Activated naive CD8-positive, alpha-beta T cell treated with anti-CD3 and anti-CD28 coated beads, Interleukin-2, amount 10 ng/mL, durations not matched to agents 7 days and 5 days (primary cell): Measurements from ENCODE around the gene CCDC187. TPM values are rescaled to one million over a fixed set of nuclear protein-coding genes. Genes with fewer than 3 reads are reported as not detected.

Source experiments
- ATAC-seq: fragments of 150-1000 bp; cut with Tn5 transposase; one replicate; pipeline ENCODE4 v1.10.0; 2021; ENCODE audit warnings: low read depth, moderate library complexity
- POLR2A ChIA-PET: fragments of 350-600 bp; sonication (Branson Sonifier 250); formaldehyde crosslinking; loops from one replicate; lab custom pipeline; 2021; ENCODE audit warnings: antibody characterized with exemption; lab: Charles Lee
- DNase-seq: peaks from one replicate; pipeline ENCODE4 v3.0.0; 2021
- H3K27ac Mint-ChIP-seq: one replicate; pipeline ENCODE4 v1.8.0; 2022; ENCODE audit warnings: mild to moderate bottlenecking, mixed read lengths
- H3K27me3 Mint-ChIP-seq: one replicate; pipeline ENCODE4 v1.8.0; 2022; ENCODE audit warnings: mild to moderate bottlenecking, moderate library complexity, mixed read lengths
- H3K36me3 Mint-ChIP-seq: one replicate; pipeline ENCODE4 v1.8.0; 2021; ENCODE audit warnings: mild to moderate bottlenecking, mixed read lengths
- H3K4me1 Mint-ChIP-seq: one replicate; pipeline ENCODE4 v1.8.0; 2021; ENCODE audit warnings: mixed read lengths
- H3K4me3 Mint-ChIP-seq: one replicate; pipeline ENCODE4 v1.8.0; 2022; ENCODE audit warnings: mild to moderate bottlenecking, moderate library complexity, mixed read lengths
- H3K9me3 Mint-ChIP-seq: one replicate; pipeline ENCODE4 v1.8.0; 2021; ENCODE audit warnings: mixed read lengths
- total RNA-seq, 2 experiments: library from RNA; stranded (reverse); gene quantifications; one replicate each; pipeline ENCODE4 v1.2.3, GENCODE V29; 2021

Gene CCDC187
- total RNA-seq, 2 experiments from 2014 or later, result not detected

DNA sequence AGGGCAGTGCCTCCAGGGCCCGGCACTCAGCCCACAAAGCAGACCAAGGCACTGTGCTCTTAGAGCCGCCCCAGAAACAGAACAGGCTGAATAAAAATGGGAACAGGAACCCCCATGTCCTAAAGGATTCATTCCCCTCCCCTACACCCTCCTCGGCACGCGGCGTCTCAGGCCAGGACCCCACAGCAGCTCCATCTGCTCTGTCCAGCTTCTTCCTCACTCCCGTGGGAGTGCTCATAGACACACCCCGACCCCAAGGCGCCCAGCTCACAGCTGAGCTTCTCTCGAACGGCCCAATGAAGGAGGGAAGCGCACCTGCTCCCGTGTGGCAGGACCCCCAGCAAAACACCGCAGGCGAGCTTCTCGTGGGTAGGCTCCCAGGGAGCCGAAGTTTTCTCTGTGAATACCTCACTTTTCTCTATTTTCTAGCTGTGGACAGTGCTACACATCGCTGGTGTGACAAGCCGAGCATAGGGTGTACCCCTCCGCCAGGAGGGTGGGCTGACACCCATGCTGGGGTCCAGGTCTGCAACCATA, 42.9 kb downstream of the CCDC187 start:
- no peak for DNase-seq
- POLR2A ChIA-PET, result no interaction called here
- no peaks in the 10 kb centered on the region for H3K27me3 Mint-ChIP-seq
- no peaks in the 10 kb centered on the region for H3K9me3 Mint-ChIP-seq
- ATAC-seq, result no peak
- H3K27ac Mint-ChIP-seq, result no peak overlapping the region
- no peaks in the 10 kb centered on the region for H3K36me3 Mint-ChIP-seq
- H3K4me1 Mint-ChIP-seq, result no peaks in the 10 kb centered on the region
- no peak overlapping the region for H3K4me3 Mint-ChIP-seq

DNA sequence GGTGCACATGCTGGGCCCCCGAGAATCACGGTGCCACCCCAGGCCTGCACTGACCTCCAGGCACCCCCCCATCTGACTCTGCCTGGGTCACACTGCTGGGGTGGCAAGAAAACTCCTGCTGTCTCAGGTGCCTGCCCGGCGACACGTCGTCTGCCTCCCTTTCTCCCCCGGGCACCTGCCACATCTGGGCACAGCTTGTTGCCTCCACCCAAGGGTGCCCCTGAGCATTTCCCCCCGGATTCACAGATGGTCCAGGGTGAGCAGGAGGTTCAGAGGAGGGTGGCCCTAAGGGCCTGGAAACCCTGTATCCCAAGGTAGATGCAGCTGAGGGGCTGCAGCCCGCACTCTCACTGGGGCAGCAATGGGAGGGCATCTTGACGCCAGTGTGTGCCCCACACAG, 43.4 kb downstream of the CCDC187 start:
- Mint-ChIP-seq H3K27me3 (no peaks in the 10 kb centered on the region), H3K27ac (no peak overlapping the region), H3K4me3 (no peak overlapping the region), H3K36me3 (no peaks in the 10 kb centered on the region), H3K4me1 (no peaks in the 10 kb centered on the region), H3K9me3 (no peaks in the 10 kb centered on the region)
- DNase-seq, result no peak
- no peak for ATAC-seq
- POLR2A ChIA-PET, result no interaction called here

- ATAC-seq (no peak), DNase-seq (no peak)
- Mint-ChIP-seq H3K36me3 (no peaks in the 10 kb centered on the region), H3K4me1 (no peaks in the 10 kb centered on the region), H3K9me3 (no peaks in the 10 kb centered on the region), H3K27ac (no peak overlapping the region), H3K27me3 (no peaks in the 10 kb centered on the region), H3K4me3 (no peak overlapping the region)
- POLR2A ChIA-PET, result no interaction called here
These were observed 44.1 kb downstream of the CCDC187 start for GRCh38 chr9:136259836-136260235.

DNA sequence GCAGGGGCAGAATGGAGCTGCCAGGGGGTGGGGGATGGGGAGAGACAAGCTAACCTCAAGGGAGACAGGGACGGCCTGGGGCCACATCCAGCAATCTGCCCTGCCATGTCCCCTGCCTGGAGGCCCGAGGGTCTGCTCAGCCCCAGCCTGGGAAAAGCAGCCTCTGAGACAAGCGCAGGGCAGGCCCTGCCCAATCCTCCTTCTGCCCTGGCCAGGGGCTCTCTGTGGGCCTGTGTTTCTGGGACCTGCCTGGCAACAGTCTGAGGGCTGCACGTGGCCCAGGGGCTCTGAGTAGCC, 44.4 kb downstream of the CCDC187 start:
- no peaks in the 10 kb centered on the region for H3K9me3 Mint-ChIP-seq
- POLR2A ChIA-PET, result no interaction called here
- no peak overlapping the region for H3K4me3 Mint-ChIP-seq
- DNase-seq (no peak), ATAC-seq (no peak)
- H3K4me1 Mint-ChIP-seq, result no peaks in the 10 kb centered on the region
- no peaks in the 10 kb centered on the region for H3K27me3 Mint-ChIP-seq
- no peaks in the 10 kb centered on the region for H3K36me3 Mint-ChIP-seq
- no peak overlapping the region for H3K27ac Mint-ChIP-seq

DNA sequence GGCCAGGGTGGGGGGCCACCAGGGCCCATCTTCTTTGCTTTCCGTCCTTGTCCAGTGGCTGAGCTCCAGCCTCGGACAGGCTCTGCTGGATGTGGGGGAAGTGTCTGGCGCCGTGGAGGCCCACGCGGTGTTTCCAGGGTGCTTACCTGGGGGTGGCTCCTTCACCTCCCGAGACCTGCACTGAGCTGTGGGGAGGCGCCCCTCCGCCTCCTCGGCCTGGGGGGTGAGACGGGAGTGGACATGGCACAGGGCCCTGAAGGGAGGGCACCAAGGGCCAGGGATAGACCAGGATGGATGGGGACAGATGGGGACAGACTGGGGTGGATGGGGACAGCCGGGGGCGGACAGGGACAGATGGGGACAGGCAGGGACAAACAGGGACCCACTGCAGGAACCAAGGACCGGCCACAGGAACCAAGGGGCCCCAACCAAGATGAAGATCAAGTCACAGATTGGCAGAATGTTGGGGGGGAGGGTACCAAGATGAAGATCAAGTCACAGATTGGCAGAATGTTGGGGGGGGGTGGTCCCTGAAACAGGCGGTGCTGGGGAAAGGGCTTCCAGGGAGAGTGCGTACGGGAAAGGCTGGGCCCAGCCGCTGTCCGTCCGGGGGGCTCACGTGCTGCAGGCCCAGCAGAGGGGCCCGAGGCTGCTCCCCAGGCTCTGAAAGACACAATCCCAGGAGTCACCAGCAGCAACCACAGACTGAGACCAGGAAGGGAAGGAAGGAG, 44.9 kb downstream of the CCDC187 start:
- no peaks in the 10 kb centered on the region for H3K27me3 Mint-ChIP-seq
- H3K4me3 Mint-ChIP-seq, result no peak overlapping the region
- DNase-seq (no peak), ATAC-seq (no peak)
- no peaks in the 10 kb centered on the region for H3K36me3 Mint-ChIP-seq
- H3K27ac Mint-ChIP-seq, result no peak overlapping the region
- H3K4me1 Mint-ChIP-seq, result no peaks in the 10 kb centered on the region
- H3K9me3 Mint-ChIP-seq, result no peaks in the 10 kb centered on the region
- POLR2A ChIA-PET, result no interaction called here

- Mint-ChIP-seq H3K36me3 (no peaks in the 10 kb centered on the region), H3K4me1 (no peaks in the 10 kb centered on the region), H3K27ac (no peak overlapping the region), H3K9me3 (no peaks in the 10 kb centered on the region), H3K4me3 (no peak overlapping the region), H3K27me3 (no peaks in the 10 kb centered on the region)
- POLR2A ChIA-PET, result no interaction called here
- DNase-seq (no peak), ATAC-seq (no peak)
These were observed 45.6 kb downstream of the CCDC187 start for GRCh38 chr9:136258299-136258625.

- Mint-ChIP-seq H3K27me3 (no peaks in the 10 kb centered on the region), H3K27ac (no peak overlapping the region), H3K4me3 (no peak overlapping the region), H3K9me3 (no peaks in the 10 kb centered on the region), H3K4me1 (no peaks in the 10 kb centered on the region), H3K36me3 (no peaks in the 10 kb centered on the region)
- DNase-seq, result no peak
- ATAC-seq, result no peak
- POLR2A ChIA-PET, result no interaction called here
These were observed 46.3 kb downstream of the CCDC187 start for GRCh38 chr9:136257381-136258298.

DNA sequence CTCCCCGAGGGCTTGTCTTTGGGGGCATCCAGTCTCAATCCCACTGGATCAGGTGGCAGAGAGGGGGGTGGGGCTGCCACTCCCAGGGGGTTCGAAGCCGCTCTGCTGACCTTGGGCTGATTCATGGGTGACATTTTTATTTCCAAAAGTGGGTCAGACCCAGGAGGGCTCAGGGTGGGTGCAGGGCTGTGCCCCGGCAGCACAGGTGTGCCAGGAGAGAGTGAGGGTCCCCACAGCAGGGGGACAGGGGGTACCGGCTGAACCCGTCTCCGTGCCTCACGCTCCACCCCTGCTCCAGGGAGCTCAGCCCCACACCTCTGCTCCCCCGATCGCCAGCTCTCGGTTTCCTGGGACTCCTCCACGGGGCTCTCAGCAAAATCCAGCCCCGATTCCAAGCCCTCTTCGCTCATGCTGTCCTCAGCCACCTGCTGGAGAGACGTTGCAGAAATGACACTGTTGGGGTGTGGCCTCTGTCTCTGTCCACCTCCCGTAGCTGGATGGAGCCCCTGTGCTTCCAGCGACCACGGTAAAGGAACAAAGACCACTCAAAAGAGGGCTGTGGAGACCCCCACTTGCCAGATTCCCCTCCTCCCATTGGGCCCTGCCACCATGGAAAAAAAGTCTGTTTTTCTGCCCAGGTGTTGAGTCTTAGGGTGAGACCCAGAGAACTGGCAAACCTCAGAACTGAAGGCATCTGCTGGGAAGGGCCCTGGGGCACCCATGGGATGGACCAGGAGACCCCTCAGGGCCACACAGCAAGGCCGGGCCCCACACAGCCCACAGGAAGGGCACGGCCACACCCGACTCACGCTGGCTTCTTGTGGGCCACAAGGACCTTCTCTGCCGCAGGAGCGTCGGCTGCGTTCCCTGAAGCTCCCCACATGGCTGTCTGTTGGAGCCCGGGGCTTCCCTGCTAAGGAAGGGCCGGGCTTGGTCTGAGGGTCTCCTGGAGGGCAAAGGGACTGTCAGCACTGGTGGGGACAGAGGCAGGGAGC, 47.7 kb downstream of the CCDC187 start:
- no peaks in the 10 kb centered on the region for H3K4me1 Mint-ChIP-seq
- H3K27me3 Mint-ChIP-seq, result no peaks in the 10 kb centered on the region
- no peaks in the 10 kb centered on the region for H3K36me3 Mint-ChIP-seq
- no peak overlapping the region for H3K27ac Mint-ChIP-seq
- ATAC-seq (no peak), DNase-seq (no peak)
- POLR2A ChIA-PET, result no interaction called here
- no peaks in the 10 kb centered on the region for H3K9me3 Mint-ChIP-seq
- no peak overlapping the region for H3K4me3 Mint-ChIP-seq

- ATAC-seq (no peak), DNase-seq (no peak)
- Mint-ChIP-seq H3K27ac (no peak overlapping the region), H3K4me1 (no peaks in the 10 kb centered on the region), H3K27me3 (no peaks in the 10 kb centered on the region), H3K36me3 (no peaks in the 10 kb centered on the region), H3K9me3 (no peaks in the 10 kb centered on the region), H3K4me3 (no peak overlapping the region)
- POLR2A ChIA-PET, result no interaction called here
These were observed 48.7 kb downstream of the CCDC187 start for GRCh38 chr9:136255166-136255538.

DNA sequence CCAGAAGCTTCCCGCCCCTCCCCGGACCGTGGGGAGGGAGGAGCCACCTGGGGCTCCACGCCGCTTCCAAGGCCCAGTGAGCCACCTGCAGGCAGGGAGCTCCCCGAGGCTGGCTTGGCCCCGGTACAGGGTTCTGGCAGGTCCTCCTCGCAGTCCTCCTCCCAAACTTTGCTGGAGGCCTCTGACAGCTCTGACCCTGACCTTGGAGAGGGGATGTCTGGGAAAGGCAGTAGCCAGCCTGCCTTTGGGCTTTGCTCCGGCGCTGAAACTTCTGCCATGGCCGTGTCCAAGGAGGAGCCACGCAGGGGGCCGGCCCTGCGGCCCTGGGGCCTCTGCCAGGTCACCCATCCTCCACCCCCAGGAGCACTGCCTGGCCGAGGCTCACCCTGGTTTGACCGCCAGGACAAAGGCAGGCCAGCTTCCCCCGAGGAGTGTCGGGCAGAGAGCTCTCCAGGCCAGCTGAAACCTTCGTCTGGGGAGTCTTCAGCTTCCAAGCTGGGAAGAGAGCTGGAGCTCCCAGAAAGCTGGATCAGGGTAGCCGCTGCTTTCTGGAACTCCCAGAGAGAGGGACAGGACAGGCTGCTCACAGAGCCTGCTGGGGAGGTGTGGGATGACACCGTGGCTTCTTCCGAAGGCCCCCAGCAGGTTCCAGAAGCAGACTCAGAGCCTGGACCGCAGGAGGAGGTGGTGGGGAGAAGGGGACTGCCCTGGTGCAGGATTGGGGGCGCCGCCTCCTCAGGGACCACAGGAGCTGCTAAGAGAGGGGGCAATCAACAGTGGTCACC, 49.3 kb downstream of the CCDC187 start:
- H3K27ac Mint-ChIP-seq, result no peak overlapping the region
- DNase-seq (no peak), ATAC-seq (no peak)
- H3K9me3 Mint-ChIP-seq, result no peaks in the 10 kb centered on the region
- no peaks in the 10 kb centered on the region for H3K4me1 Mint-ChIP-seq
- no peaks in the 10 kb centered on the region for H3K36me3 Mint-ChIP-seq
- POLR2A ChIA-PET, result no interaction called here
- no peak overlapping the region for H3K4me3 Mint-ChIP-seq
- no peaks in the 10 kb centered on the region for H3K27me3 Mint-ChIP-seq

GRCh38 chr9:136253246-136254130, 50.4 kb downstream of the CCDC187 start:
- Mint-ChIP-seq H3K27me3 (no peaks in the 10 kb centered on the region), H3K9me3 (no peaks in the 10 kb centered on the region), H3K36me3 (no peaks in the 10 kb centered on the region), H3K4me3 (no peak overlapping the region), H3K4me1 (no peaks in the 10 kb centered on the region), H3K27ac (no peak overlapping the region)
- DNase-seq (no peak), ATAC-seq (no peak)
- POLR2A ChIA-PET, result no interaction called here

GRCh38 chr9:136252846-136253245, 51.0 kb downstream of the CCDC187 start:
- POLR2A ChIA-PET, result no interaction called here
- H3K4me3 Mint-ChIP-seq, result no peak overlapping the region
- no peaks in the 10 kb centered on the region for H3K4me1 Mint-ChIP-seq
- DNase-seq (no peak), ATAC-seq (no peak)
- H3K36me3 Mint-ChIP-seq, result no peaks in the 10 kb centered on the region
- no peak overlapping the region for H3K27ac Mint-ChIP-seq
- H3K27me3 Mint-ChIP-seq, result no peaks in the 10 kb centered on the region
- no peaks in the 10 kb centered on the region for H3K9me3 Mint-ChIP-seq
